Testis (tissue), 2 donors: Measurements from ENCODE around the gene LIPE.

Experiments used
- POLR2A ChIP-seq: fragments of 450-650 bp; IDR thresholded peaks from one replicate; pipeline ENCODE4 v1.6.1; 2017; ENCODE audit warnings: antibody characterized with exemption, mild to moderate bottlenecking, moderate library complexity
- TF ChIP-seq, protein P1 (sequence below), 3 experiments: fragments of 450-650 bp in 2 of 3; fragments of 200-600 bp in 1 of 3; sonication (generic) in 1 of 3; IDR thresholded peaks; one replicate each; pipeline ENCODE4 v1.5.1; 2016 to 2019; ENCODE audit warnings: antibody characterized with exemption in 3 of 3, mild to moderate bottlenecking in 2 of 3, moderate library complexity in 1 of 3

DNA sequence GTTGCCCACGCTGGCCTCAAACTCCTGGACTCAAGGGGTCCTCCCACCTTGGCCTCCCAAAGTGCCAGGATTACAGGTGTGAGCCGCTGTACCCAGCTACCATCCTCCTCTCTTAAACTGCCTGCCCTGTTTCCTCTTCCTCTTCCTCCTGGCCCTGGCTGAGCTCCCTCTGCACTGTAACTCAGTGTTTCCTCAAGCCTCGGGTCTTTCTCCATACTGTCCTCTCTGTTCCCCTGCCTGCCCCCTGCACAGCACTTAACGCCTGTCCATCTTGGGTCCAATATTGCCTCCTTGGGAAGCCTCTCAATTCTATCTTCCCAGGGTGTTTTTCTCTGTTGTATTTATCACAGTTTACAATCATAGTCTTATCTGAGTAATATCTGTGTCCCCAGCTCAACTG is 6.1 kb downstream of the LIPE start:
- TF ChIP-seq, protein P1, sequence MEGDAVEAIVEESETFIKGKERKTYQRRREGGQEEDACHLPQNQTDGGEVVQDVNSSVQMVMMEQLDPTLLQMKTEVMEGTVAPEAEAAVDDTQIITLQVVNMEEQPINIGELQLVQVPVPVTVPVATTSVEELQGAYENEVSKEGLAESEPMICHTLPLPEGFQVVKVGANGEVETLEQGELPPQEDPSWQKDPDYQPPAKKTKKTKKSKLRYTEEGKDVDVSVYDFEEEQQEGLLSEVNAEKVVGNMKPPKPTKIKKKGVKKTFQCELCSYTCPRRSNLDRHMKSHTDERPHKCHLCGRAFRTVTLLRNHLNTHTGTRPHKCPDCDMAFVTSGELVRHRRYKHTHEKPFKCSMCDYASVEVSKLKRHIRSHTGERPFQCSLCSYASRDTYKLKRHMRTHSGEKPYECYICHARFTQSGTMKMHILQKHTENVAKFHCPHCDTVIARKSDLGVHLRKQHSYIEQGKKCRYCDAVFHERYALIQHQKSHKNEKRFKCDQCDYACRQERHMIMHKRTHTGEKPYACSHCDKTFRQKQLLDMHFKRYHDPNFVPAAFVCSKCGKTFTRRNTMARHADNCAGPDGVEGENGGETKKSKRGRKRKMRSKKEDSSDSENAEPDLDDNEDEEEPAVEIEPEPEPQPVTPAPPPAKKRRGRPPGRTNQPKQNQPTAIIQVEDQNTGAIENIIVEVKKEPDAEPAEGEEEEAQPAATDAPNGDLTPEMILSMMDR (IDR thresholded peaks at IDR 0.05) = no peak
- no peak for TF ChIP-seq POLR2A
